ENCODE measurements around the gene HSDL1. TPM values are rescaled to one million over a fixed set of nuclear protein-coding genes. Genes with fewer than 3 reads are reported as not detected.

HSDL1 gene
- total and polyA plus RNA-seq, 2 donors (not counting 1 experiment from before 2014, with no cell fraction given): 23.6 to 24.8 TPM

GRCh38 chr16:84104231-84104630 is 40.7 kb downstream of the HSDL1 start:
- Histone ChIP-seq H3K36me3 (ENCODE audit: control insufficient read depth, insufficient read depth, low read length) (peaks cover 2% of the 10 kb centered on the region), H3K9ac (ENCODE audit: insufficient read depth, low read length) (no peak overlapping the region), H4K20me1 (ENCODE audit: control insufficient read depth, extremely low read depth, insufficient read depth, low read length) (no peaks in the 10 kb centered on the region), H2AFZ (ENCODE audit: low read length) (no peak overlapping the region), H3K27me3 (ENCODE audit: control insufficient read depth, insufficient read depth, low read length) (no peaks in the 10 kb centered on the region), H3K4me1 (ENCODE audit: control insufficient read depth, extremely low read depth, insufficient read depth, low read length) (peaks cover 6% of the 10 kb centered on the region), H3K79me2 (ENCODE audit: control insufficient read depth, insufficient read depth, low read length) (peaks cover 22% of the 10 kb centered on the region), H3K4me3 (replicated peaks in 1 of 4; ENCODE audit: control extremely low read depth in 1 of 4, insufficient read depth in 1 of 4, low read depth in 3 of 4, low read length in 4 of 4) (no peak overlapping the region), H3K9me3 (ENCODE audit: control insufficient read depth, insufficient read depth, low read depth, low read length) (no peaks in the 10 kb centered on the region), H3K4me2 (ENCODE audit: extremely low read depth, insufficient read depth, low read length) (no peak overlapping the region), H3K27ac (ENCODE audit: insufficient read depth, low read length) (no peak overlapping the region)
- no peak for TF ChIP-seq EZH2 (IDR thresholded peaks at IDR 0.05; ENCODE audit: low read length, missing control alignments)
- TF ChIP-seq CTCF (conservative IDR thresholded peaks at IDR 0.05 in 1 of 2, IDR thresholded peaks at IDR 0.05 in 1 of 2; ENCODE audit: low read depth in 1 of 2, low read length in 2 of 2): no peak
- no peak for DNase-seq (ENCODE audit: low read depth in 2 of 2)

- Histone ChIP-seq H3K4me2 (ENCODE audit: extremely low read depth, insufficient read depth, low read length) (no peak overlapping the region), H4K20me1 (ENCODE audit: control insufficient read depth, extremely low read depth, insufficient read depth, low read length) (no peaks in the 10 kb centered on the region)
These were observed 41.3 kb downstream of the HSDL1 start for GRCh38 chr16:84103678-84104077.

GRCh38 chr16:84098939-84099338 is 46.0 kb downstream of the HSDL1 start:
- no peaks in the 10 kb centered on the region for H3K9me3 ChIP-seq (ENCODE audit: control insufficient read depth, insufficient read depth, low read depth, low read length)
- H4K20me1 ChIP-seq (ENCODE audit: control insufficient read depth, extremely low read depth, insufficient read depth, low read length): no peaks in the 10 kb centered on the region
- H3K4me3 ChIP-seq (replicated peaks in 1 of 4; ENCODE audit: control extremely low read depth in 1 of 4, insufficient read depth in 1 of 4, low read depth in 3 of 4, low read length in 4 of 4): no peak overlapping the region
- H3K4me2 ChIP-seq (ENCODE audit: extremely low read depth, insufficient read depth, low read length): no peak overlapping the region
- TF ChIP-seq EZH2 (IDR thresholded peaks at IDR 0.05; ENCODE audit: low read length, missing control alignments): no peak
- peaks cover 4% of the 10 kb centered on the region for H3K79me2 ChIP-seq (ENCODE audit: control insufficient read depth, insufficient read depth, low read length)
- H3K36me3 ChIP-seq (ENCODE audit: control insufficient read depth, insufficient read depth, low read length): peaks cover 3% of the 10 kb centered on the region
- no peaks in the 10 kb centered on the region for H3K27me3 ChIP-seq (ENCODE audit: control insufficient read depth, insufficient read depth, low read length)
- no peak overlapping the region for H3K27ac ChIP-seq (ENCODE audit: insufficient read depth, low read length)
- no peak overlapping the region for H3K9ac ChIP-seq (ENCODE audit: insufficient read depth, low read length)
- peaks cover 7% of the 10 kb centered on the region for H3K4me1 ChIP-seq (ENCODE audit: control insufficient read depth, extremely low read depth, insufficient read depth, low read length)
- H2AFZ ChIP-seq (ENCODE audit: low read length): no peak overlapping the region
- DNase-seq (ENCODE audit: low read depth in 2 of 2): peak; percentile 6 to 53

More at GRCh38 chr16:84103678-84104077, 41.3 kb downstream of the HSDL1 start:
- Histone ChIP-seq H3K9me3 (ENCODE audit: control insufficient read depth, insufficient read depth, low read depth, low read length) (no peaks in the 10 kb centered on the region), H2AFZ (ENCODE audit: low read length) (no peak overlapping the region), H3K9ac (ENCODE audit: insufficient read depth, low read length) (no peak overlapping the region), H3K36me3 (ENCODE audit: control insufficient read depth, insufficient read depth, low read length) (peaks cover 2% of the 10 kb centered on the region), H3K27ac (ENCODE audit: insufficient read depth, low read length) (no peak overlapping the region), H3K4me1 (ENCODE audit: control insufficient read depth, extremely low read depth, insufficient read depth, low read length) (peaks cover 7% of the 10 kb centered on the region), H3K79me2 (ENCODE audit: control insufficient read depth, insufficient read depth, low read length) (peaks cover 22% of the 10 kb centered on the region), H3K27me3 (ENCODE audit: control insufficient read depth, insufficient read depth, low read length) (no peaks in the 10 kb centered on the region), H3K4me3 (replicated peaks in 1 of 4; ENCODE audit: control extremely low read depth in 1 of 4, insufficient read depth in 1 of 4, low read depth in 3 of 4, low read length in 4 of 4) (no peak overlapping the region)
- no peak for TF ChIP-seq EZH2 (IDR thresholded peaks at IDR 0.05; ENCODE audit: low read length, missing control alignments)
- TF ChIP-seq CTCF (conservative IDR thresholded peaks at IDR 0.05 in 1 of 2, IDR thresholded peaks at IDR 0.05 in 1 of 2; ENCODE audit: low read depth in 1 of 2, low read length in 2 of 2): no peak
- DNase-seq (ENCODE audit: low read depth in 2 of 2): peak; percentile 9 to 15

Measured in fibroblast of lung (primary cell).